ENCODE measurements around the gene SNU13. TPM values are rescaled to one million over a fixed set of nuclear protein-coding genes. Genes with fewer than 3 reads are reported as not detected.
"Not testable (repeated sequence)": the region's sequence is repeated elsewhere in the genome, so short reads cannot be mapped to it uniquely, and the experiment has no call there.

SNU13 gene
- total RNA-seq, 1 experiment from 2014 or later, result 185 TPM

GRCh38 chr22:41672780-41673509, 15.7 kb downstream of the SNU13 start:
- Histone ChIP-seq H4K20me1 (ENCODE audit: insufficient read depth, low read depth, low read length) (peaks cover 15% of the 10 kb centered on the region), H3K36me3 (ENCODE audit: insufficient read depth, low read length) (peaks cover 17% of the 10 kb centered on the region), H3K9me2 (replicated peaks; ENCODE audit: insufficient read depth, low read length) (no peaks in the 10 kb centered on the region), H3K4me2 (ENCODE audit: low read depth, low read length, poor library complexity, severe bottlenecking) (no peak overlapping the region), H3K4me3 (ENCODE audit: low read length) (no peak overlapping the region), H3K4me1 (ENCODE audit: low read length) (no peaks in the 10 kb centered on the region), H2AFZ (ENCODE audit: low read length) (no peak overlapping the region), H3K27ac (ENCODE audit: low read length) (no peak overlapping the region), H3K79me2 (ENCODE audit: low read length) (peaks cover 28% of the 10 kb centered on the region), H3K27me3 (ENCODE audit: low read length) (no peaks in the 10 kb centered on the region), H3K9ac (ENCODE audit: low read length) (no peak overlapping the region), H3K9me3 (ENCODE audit: low read length) (no peaks in the 10 kb centered on the region)
- DNase-seq, result peak; percentile 69

- H3K9me2 ChIP-seq (replicated peaks; ENCODE audit: insufficient read depth, low read length); H3K4me2 ChIP-seq (ENCODE audit: low read depth, low read length, poor library complexity, severe bottlenecking); DNase-seq; H2AFZ ChIP-seq (ENCODE audit: low read length); H3K9ac ChIP-seq (ENCODE audit: low read length); H3K4me1 ChIP-seq (ENCODE audit: low read length); H3K27me3 ChIP-seq (ENCODE audit: low read length); H3K27ac ChIP-seq (ENCODE audit: low read length); H3K4me3 ChIP-seq (ENCODE audit: low read length); H3K9me3 ChIP-seq (ENCODE audit: low read length): not testable (repeated sequence)
- Histone ChIP-seq H4K20me1 (ENCODE audit: insufficient read depth, low read depth, low read length) (peaks cover 15% of the 10 kb centered on the region), H3K79me2 (ENCODE audit: low read length) (peaks cover 24% of the 10 kb centered on the region), H3K36me3 (ENCODE audit: insufficient read depth, low read length) (peaks cover 17% of the 10 kb centered on the region)
Observed at GRCh38 chr22:41672096-41672495, 16.6 kb downstream of the SNU13 start.

- H3K27me3 ChIP-seq (ENCODE audit: low read length), result no peaks in the 10 kb centered on the region
- H3K79me2 ChIP-seq (ENCODE audit: low read length), result peaks cover 13% of the 10 kb centered on the region
- H3K9me2 ChIP-seq (replicated peaks; ENCODE audit: insufficient read depth, low read length), result no peaks in the 10 kb centered on the region
- no peaks in the 10 kb centered on the region for H3K9me3 ChIP-seq (ENCODE audit: low read length)
- peaks cover 15% of the 10 kb centered on the region for H3K36me3 ChIP-seq (ENCODE audit: insufficient read depth, low read length)
- no peak overlapping the region for H2AFZ ChIP-seq (ENCODE audit: low read length)
- H3K4me2 ChIP-seq (ENCODE audit: low read depth, low read length, poor library complexity, severe bottlenecking), result no peak overlapping the region
- H4K20me1 ChIP-seq (ENCODE audit: insufficient read depth, low read depth, low read length), result peaks cover 6% of the 10 kb centered on the region
- H3K4me3 ChIP-seq (ENCODE audit: low read length), result no peak overlapping the region
- no peak for DNase-seq
- H3K4me1 ChIP-seq (ENCODE audit: low read length), result peaks cover 15% of the 10 kb centered on the region
- no peak overlapping the region for H3K27ac ChIP-seq (ENCODE audit: low read length)
- no peak overlapping the region for H3K9ac ChIP-seq (ENCODE audit: low read length)
Observed at GRCh38 chr22:41668971-41669911, 19.4 kb downstream of the SNU13 start.

GRCh38 chr22:41664951-41665350, 23.7 kb downstream of the SNU13 start:
- Histone ChIP-seq H3K9me2 (replicated peaks; ENCODE audit: insufficient read depth, low read length) (no peaks in the 10 kb centered on the region), H2AFZ (ENCODE audit: low read length) (no peak overlapping the region), H3K27me3 (ENCODE audit: low read length) (no peaks in the 10 kb centered on the region), H3K4me2 (ENCODE audit: low read depth, low read length, poor library complexity, severe bottlenecking) (no peak overlapping the region), H3K27ac (ENCODE audit: low read length) (no peak overlapping the region), H3K79me2 (ENCODE audit: low read length) (no peaks in the 10 kb centered on the region), H3K4me3 (ENCODE audit: low read length) (no peak overlapping the region), H3K36me3 (ENCODE audit: insufficient read depth, low read length) (peaks cover 34% of the 10 kb centered on the region), H3K4me1 (ENCODE audit: low read length) (peaks cover 15% of the 10 kb centered on the region), H4K20me1 (ENCODE audit: insufficient read depth, low read depth, low read length) (no peaks in the 10 kb centered on the region), H3K9me3 (ENCODE audit: low read length) (no peaks in the 10 kb centered on the region), H3K9ac (ENCODE audit: low read length) (no peak overlapping the region)
- no peak for DNase-seq

- no peak overlapping the region for H3K9ac ChIP-seq (ENCODE audit: low read length)
- no peaks in the 10 kb centered on the region for H4K20me1 ChIP-seq (ENCODE audit: insufficient read depth, low read depth, low read length)
- H3K4me2 ChIP-seq (ENCODE audit: low read depth, low read length, poor library complexity, severe bottlenecking), result no peak overlapping the region
- H3K27me3 ChIP-seq (ENCODE audit: low read length), result no peaks in the 10 kb centered on the region
- no peaks in the 10 kb centered on the region for H3K79me2 ChIP-seq (ENCODE audit: low read length)
- no peak overlapping the region for H2AFZ ChIP-seq (ENCODE audit: low read length)
- no peaks in the 10 kb centered on the region for H3K9me3 ChIP-seq (ENCODE audit: low read length)
- no peaks in the 10 kb centered on the region for H3K9me2 ChIP-seq (replicated peaks; ENCODE audit: insufficient read depth, low read length)
- H3K36me3 ChIP-seq (ENCODE audit: insufficient read depth, low read length), result peaks cover 35% of the 10 kb centered on the region
- no peak for DNase-seq
- H3K4me3 ChIP-seq (ENCODE audit: low read length), result no peak overlapping the region
- H3K4me1 ChIP-seq (ENCODE audit: low read length), result peaks cover 15% of the 10 kb centered on the region
- H3K27ac ChIP-seq (ENCODE audit: low read length), result no peak overlapping the region
Observed at GRCh38 chr22:41664490-41664889, 24.2 kb downstream of the SNU13 start.

GRCh38 chr22:41663594-41663993, 25.1 kb downstream of the SNU13 start:
- H3K27ac ChIP-seq (ENCODE audit: low read length); DNase-seq; H4K20me1 ChIP-seq (ENCODE audit: insufficient read depth, low read depth, low read length); H3K9me2 ChIP-seq (replicated peaks; ENCODE audit: insufficient read depth, low read length); H3K79me2 ChIP-seq (ENCODE audit: low read length); H2AFZ ChIP-seq (ENCODE audit: low read length); H3K4me3 ChIP-seq (ENCODE audit: low read length); H3K27me3 ChIP-seq (ENCODE audit: low read length); H3K9me3 ChIP-seq (ENCODE audit: low read length); H3K4me2 ChIP-seq (ENCODE audit: low read depth, low read length, poor library complexity, severe bottlenecking); H3K9ac ChIP-seq (ENCODE audit: low read length): not testable (repeated sequence)
- Histone ChIP-seq H3K36me3 (ENCODE audit: insufficient read depth, low read length) (peaks cover 39% of the 10 kb centered on the region), H3K4me1 (ENCODE audit: low read length) (peaks cover 15% of the 10 kb centered on the region)

GRCh38 chr22:41661713-41662112, 27.0 kb downstream of the SNU13 start:
- Histone ChIP-seq H3K79me2 (ENCODE audit: low read length) (no peaks in the 10 kb centered on the region), H3K27me3 (ENCODE audit: low read length) (no peaks in the 10 kb centered on the region), H3K9me3 (ENCODE audit: low read length) (no peaks in the 10 kb centered on the region), H3K4me3 (ENCODE audit: low read length) (no peak overlapping the region), H3K36me3 (ENCODE audit: insufficient read depth, low read length) (peaks cover 48% of the 10 kb centered on the region), H3K27ac (ENCODE audit: low read length) (no peak overlapping the region), H4K20me1 (ENCODE audit: insufficient read depth, low read depth, low read length) (no peaks in the 10 kb centered on the region), H3K4me2 (ENCODE audit: low read depth, low read length, poor library complexity, severe bottlenecking) (no peak overlapping the region), H2AFZ (ENCODE audit: low read length) (no peak overlapping the region), H3K9ac (ENCODE audit: low read length) (no peak overlapping the region), H3K9me2 (replicated peaks; ENCODE audit: insufficient read depth, low read length) (no peaks in the 10 kb centered on the region), H3K4me1 (ENCODE audit: low read length) (peaks cover 4% of the 10 kb centered on the region)
- no peak for DNase-seq

- no peaks in the 10 kb centered on the region for H3K4me1 ChIP-seq (ENCODE audit: low read length)
- no peak overlapping the region for H3K27ac ChIP-seq (ENCODE audit: low read length)
- no peaks in the 10 kb centered on the region for H3K9me3 ChIP-seq (ENCODE audit: low read length)
- no peaks in the 10 kb centered on the region for H3K9me2 ChIP-seq (replicated peaks; ENCODE audit: insufficient read depth, low read length)
- H3K27me3 ChIP-seq (ENCODE audit: low read length), result no peaks in the 10 kb centered on the region
- no peaks in the 10 kb centered on the region for H3K79me2 ChIP-seq (ENCODE audit: low read length)
- H4K20me1 ChIP-seq (ENCODE audit: insufficient read depth, low read depth, low read length), result no peaks in the 10 kb centered on the region
- DNase-seq, result no peak
- H3K4me3 ChIP-seq (ENCODE audit: low read length), result no peak overlapping the region
- H3K36me3 ChIP-seq (ENCODE audit: insufficient read depth, low read length), result peaks cover 48% of the 10 kb centered on the region
- no peak overlapping the region for H2AFZ ChIP-seq (ENCODE audit: low read length)
- no peak overlapping the region for H3K4me2 ChIP-seq (ENCODE audit: low read depth, low read length, poor library complexity, severe bottlenecking)
- H3K9ac ChIP-seq (ENCODE audit: low read length), result no peak overlapping the region
Observed at GRCh38 chr22:41661088-41661487, 27.6 kb downstream of the SNU13 start.

Data from Karpas-422 (cell line).